Measurements from ENCODE around the gene C11orf52. TPM values are rescaled to one million over a fixed set of nuclear protein-coding genes. Genes with fewer than 3 reads are reported as not detected.

The C11orf52 gene, protein sequence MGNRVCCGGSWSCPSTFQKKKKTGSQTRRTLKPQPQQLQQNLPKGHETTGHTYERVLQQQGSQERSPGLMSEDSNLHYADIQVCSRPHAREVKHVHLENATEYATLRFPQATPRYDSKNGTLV
- total RNA-seq = 1 to 10 TPM; 2.2 to 5.5 (median 2.6) TPM
- 4.1 TPM for polyA plus RNA-seq
- long read RNA-seq, donor 1, partial matches to known transcripts = 0 of 2 reads
- long read RNA-seq, donor 1, other reads (novel, unspliced or antisense) = 1 of 2 reads
- long read RNA-seq, donor 2 = 0 reads
- long read RNA-seq, donor 3, partial matches to known transcripts = 0 of 1 reads
- long read RNA-seq, donor 3, other reads (novel, unspliced or antisense) = 1 of 1 reads
- long read RNA-seq, donor 4, partial matches to known transcripts = 0 of 3 reads
- long read RNA-seq, donor 4, other reads (novel, unspliced or antisense) = 1 of 3 reads

DNA sequence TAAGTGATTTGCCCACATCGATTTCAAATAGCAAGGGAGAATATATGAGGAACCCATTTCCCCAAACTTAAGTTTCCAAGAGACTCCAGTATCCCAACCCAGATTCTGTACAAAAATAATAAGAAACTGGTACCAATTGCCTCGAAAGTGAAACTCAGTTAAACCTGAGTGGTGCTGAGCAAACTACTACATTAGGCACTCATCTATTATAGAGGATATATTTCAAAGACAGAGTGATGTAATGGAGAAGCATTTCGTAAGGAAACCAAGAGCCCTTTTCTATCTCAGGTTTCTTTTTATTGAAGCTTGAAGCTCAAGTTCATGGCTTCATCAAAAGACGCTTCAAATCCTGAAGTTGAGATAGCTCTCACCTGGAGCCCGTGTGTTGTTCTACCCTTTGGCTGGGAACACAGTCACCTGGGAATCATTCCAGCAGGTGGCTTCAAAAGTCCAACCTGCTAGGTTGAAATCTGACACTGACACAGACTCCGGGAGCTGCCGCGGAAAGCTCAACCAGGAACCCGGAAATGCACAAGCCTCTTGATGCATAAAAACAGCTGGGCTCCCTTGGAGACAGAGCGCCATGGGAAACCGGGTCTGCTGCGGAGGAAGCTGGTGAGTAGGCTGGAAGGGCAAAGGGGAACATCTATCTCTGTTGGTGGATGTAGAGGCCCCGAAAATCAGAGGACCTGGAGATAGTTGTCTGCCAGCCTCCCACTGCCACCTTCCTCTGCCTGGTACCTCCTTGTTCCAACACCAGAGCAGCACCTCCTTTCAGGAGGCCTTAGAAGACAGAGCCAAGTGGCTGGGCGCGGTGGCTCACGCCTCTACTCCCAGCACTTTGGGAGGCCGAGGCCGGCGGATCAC is at the start of gene C11orf52:
Gene C11orf52, plus strand, starts transcription at position 524 of the 867 bp plus-strand sequence. Its CDS starts 60 bp downstream, at position 584.
- Histone ChIP-seq H3K9me3 (ENCODE audit: control insufficient read depth, low read length) (no peaks in the 10 kb centered on the region), H3K4me3 (ENCODE audit: low read length) (no peak within 1 kb of the TSS), H3K27me3 (ENCODE audit: control insufficient read depth, insufficient read depth) (no peaks in the 10 kb centered on the region), H3K27ac (ENCODE audit: low read length) (peak within 1 kb of the TSS; percentile 77), H3K4me1 (ENCODE audit: control insufficient read depth, insufficient read depth, low read length) (peaks cover 4% of the 10 kb centered on the region)
- ATAC-seq = peak in 1 of 2 donors; percentile 30
- intact Hi-C loops (cut with DNase I) = no loop called here
- peak in 1 of 3 donors; percentile 70 for DNase-seq
- WGBS = 52% methylated on average over 19 of the region's 19 CpGs

DNA sequence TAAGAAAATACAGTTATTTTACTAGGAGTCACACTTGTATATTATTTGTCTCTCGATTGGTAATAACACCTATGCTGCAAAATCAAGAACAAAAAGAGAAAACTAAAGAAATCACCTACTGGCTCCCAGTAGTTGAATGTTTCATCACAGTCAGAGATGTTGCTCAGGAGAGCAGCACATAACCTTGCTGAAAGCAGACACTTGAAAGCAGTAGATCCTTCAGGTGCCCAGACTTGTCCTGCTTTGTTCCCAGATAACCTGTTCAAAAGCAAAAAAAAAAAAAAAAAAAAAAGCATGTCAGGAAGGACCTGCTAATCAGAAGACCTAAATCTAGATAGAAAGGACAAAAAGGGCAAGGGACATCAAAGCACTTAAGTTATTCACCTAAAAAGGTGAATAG is 48.6 kb upstream of the C11orf52 start:
- peak overlapping the region; percentile 97 for H3K4me3 ChIP-seq (ENCODE audit: low read length)
- no peaks in the 10 kb centered on the region for H3K4me1 ChIP-seq (ENCODE audit: control insufficient read depth, insufficient read depth, low read length)
- no peaks in the 10 kb centered on the region for H3K9me3 ChIP-seq (ENCODE audit: control insufficient read depth, low read length)
- intact Hi-C loops (cut with DNase I) = loop anchor here in 2 of 4 donors (10.0 kb wide), 1 partner anchor 65 kb away; the partner anchor contains the start of gene DIXDC1 (in 2 of the 2)
- DNase-seq (no peak), ATAC-seq (no peak)
- H3K27me3 ChIP-seq (ENCODE audit: control insufficient read depth, insufficient read depth) = no peaks in the 10 kb centered on the region
- no peak overlapping the region for H3K27ac ChIP-seq (ENCODE audit: low read length)
- WGBS = 98% methylated on average over 1 of the region's 1 CpG

DNA sequence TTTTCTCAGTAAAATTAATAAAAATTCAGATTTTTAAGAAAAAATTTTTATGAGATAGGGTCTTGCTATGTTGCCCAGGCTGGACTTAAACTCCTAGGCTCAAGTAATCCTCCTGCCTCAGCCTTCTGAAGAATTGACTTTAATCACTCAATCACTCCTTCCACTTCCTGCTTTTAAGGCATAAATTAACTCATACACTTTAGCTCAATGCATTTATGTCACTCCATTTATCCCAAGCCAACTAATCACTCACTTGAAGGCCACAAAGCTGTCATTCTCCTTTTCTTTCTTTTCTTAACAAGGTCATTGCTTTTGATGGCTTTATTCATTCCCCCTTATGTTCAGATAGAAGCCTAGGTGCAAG is 48.2 kb upstream of the C11orf52 start:
- Histone ChIP-seq H3K27ac (ENCODE audit: low read length) (peak overlapping the region; percentile 94), H3K9me3 (ENCODE audit: control insufficient read depth, low read length) (no peaks in the 10 kb centered on the region), H3K4me1 (ENCODE audit: control insufficient read depth, insufficient read depth, low read length) (no peaks in the 10 kb centered on the region), H3K27me3 (ENCODE audit: control insufficient read depth, insufficient read depth) (no peaks in the 10 kb centered on the region), H3K4me3 (ENCODE audit: low read length) (peak overlapping the region; percentile 97)
- no peak for ATAC-seq
- DNase-seq = no peak
- intact Hi-C loops (cut with DNase I) = loop anchor here in 2 of 4 donors (10.0 kb wide), 1 partner anchor 64 kb away; the partner anchor contains the start of gene DIXDC1 (in 2 of the 2)

DNA sequence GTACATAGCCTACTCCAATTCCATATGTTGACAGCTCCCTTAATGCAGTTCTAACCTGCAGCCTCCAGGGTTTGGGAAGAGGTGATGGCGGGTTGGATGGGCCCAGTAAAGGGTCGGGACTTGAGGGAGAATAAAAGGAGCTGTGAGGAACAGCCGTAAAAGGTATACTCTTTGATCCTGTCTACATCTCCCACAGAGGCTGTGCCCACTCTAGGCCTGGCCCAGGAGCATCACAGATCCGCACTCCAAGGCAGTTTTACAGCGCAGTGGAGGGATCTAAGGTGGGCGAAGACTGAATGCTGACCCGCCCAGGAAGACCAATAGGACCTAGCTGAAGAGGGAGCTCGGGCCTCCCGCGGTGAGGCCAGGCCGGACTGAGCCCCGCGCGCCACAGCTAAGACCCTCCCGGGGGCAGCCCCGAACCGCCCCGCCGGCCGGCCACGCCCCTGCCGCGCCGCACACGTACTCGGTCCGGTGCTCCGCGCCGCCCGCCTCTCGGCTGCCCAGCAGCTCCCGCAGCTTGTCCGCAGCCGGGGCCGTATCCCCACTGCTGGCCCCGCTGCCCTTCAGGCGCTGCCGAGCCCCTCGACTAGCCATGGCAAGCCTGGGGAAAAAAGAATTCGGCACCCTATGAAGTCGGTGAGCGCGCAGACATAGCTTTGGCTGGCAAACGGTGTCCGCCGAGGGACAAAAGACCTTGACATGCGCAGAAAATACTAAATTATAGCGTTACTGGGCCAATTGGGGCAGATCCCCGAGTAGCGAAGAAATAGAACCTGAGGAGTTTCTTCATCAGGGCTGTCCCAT is 47.6 kb upstream of the C11orf52 start, which contains the start of gene ALG9:
Gene ALG9, minus strand, starts transcription at position 696 of the 807 bp plus-strand sequence. Its CDS starts 99 bp downstream, at position 597.
- Histone ChIP-seq H3K4me1 (ENCODE audit: control insufficient read depth, insufficient read depth, low read length) (no peaks in the 10 kb centered on the region), H3K9me3 (ENCODE audit: control insufficient read depth, low read length) (no peaks in the 10 kb centered on the region), H3K27ac (ENCODE audit: low read length) (peak within 1 kb of the TSS; percentile 94), H3K27me3 (ENCODE audit: control insufficient read depth, insufficient read depth) (no peaks in the 10 kb centered on the region), H3K4me3 (ENCODE audit: low read length) (peak within 1 kb of the TSS; percentile 97)
- WGBS = under 1% methylated on average over 51 of the region's 51 CpGs
- ATAC-seq (peak; percentile 96), DNase-seq (peak; percentile 87 to 94 (median 94))
- intact Hi-C loops (cut with DNase I) = loop anchor here in 2 of 4 donors (10.0 kb wide), 1 partner anchor 64 kb away; the partner anchor contains the start of gene DIXDC1 (in 2 of the 2)

DNA sequence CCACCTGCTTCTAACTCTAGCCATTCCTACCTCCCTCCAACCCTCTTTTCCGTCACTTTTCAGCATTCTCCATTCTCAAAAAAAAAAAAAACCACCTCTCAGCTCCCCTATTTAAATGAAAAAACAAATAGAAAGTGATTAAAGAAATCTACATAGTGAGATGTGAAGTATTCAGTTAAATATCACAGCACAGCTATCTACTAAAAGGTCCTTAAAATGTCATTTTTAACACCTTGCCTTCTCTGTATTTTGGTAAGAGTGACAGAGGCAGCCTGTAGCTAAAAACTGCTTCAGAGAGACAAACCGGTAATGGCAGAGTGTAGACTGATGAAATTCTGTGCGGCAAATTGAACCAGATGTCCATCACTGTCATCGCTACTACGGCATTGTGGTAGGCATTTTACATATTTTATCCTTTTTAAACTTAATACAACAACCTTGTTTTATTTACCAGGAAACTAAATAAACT is 47.0 kb upstream of the C11orf52 start:
- intact Hi-C loops (cut with DNase I) = loop anchor here in 2 of 4 donors (10.0 kb wide), 1 partner anchor 63 kb away; the partner anchor contains the start of gene DIXDC1 (in 2 of the 2)
- H3K4me3 ChIP-seq (ENCODE audit: low read length) = peak overlapping the region; percentile 97
- H3K27me3 ChIP-seq (ENCODE audit: control insufficient read depth, insufficient read depth) = no peaks in the 10 kb centered on the region
- WGBS = 48% methylated on average over 5 of the region's 5 CpGs
- DNase-seq (no peak), ATAC-seq (no peak)
- H3K4me1 ChIP-seq (ENCODE audit: control insufficient read depth, insufficient read depth, low read length) = no peaks in the 10 kb centered on the region
- peak overlapping the region; percentile 94 for H3K27ac ChIP-seq (ENCODE audit: low read length)
- H3K9me3 ChIP-seq (ENCODE audit: control insufficient read depth, low read length) = no peaks in the 10 kb centered on the region

DNA sequence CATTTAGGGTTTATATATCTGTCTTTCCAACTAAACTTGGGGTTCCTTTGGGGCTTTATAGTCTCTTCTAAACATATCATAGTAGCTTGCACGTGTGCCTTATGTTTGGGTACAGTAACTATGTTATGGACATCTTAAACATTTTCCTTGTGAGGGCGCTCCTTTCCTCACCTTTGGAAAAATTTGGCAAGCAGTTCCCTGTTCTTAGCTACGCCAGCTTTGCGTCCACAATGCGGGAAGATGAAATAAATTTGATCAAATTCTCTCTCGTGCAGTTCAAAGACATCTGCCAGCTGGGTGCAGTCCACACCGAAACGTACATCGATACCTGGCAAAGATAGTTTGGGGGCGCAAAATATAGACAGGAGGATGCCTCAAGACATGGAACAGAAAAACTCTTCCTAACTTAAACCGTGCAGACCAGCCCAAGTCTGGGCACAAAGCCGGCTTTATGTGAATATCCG is 40.3 kb upstream of the C11orf52 start:
- no peak for DNase-seq
- H3K9me3 ChIP-seq (ENCODE audit: control insufficient read depth, low read length) = no peaks in the 10 kb centered on the region
- intact Hi-C loops (cut with DNase I) = loop anchor here (5.0 to 10.0 kb wide), 4 partner anchors 34 to 104 kb away; partner anchors contain the start of genes DIXDC1 (in 2 of the 4), CRYAB (in 1 of the 4) and HSPB2 (in 1 of the 4)
- ATAC-seq = no peak
- H3K4me3 ChIP-seq (ENCODE audit: low read length) = peak overlapping the region; percentile 64
- under 1% methylated on average over 13 of the region's 13 CpGs for WGBS
- no peaks in the 10 kb centered on the region for H3K4me1 ChIP-seq (ENCODE audit: control insufficient read depth, insufficient read depth, low read length)
- no peaks in the 10 kb centered on the region for H3K27me3 ChIP-seq (ENCODE audit: control insufficient read depth, insufficient read depth)
- H3K27ac ChIP-seq (ENCODE audit: low read length) = peak overlapping the region; percentile 78

DNA sequence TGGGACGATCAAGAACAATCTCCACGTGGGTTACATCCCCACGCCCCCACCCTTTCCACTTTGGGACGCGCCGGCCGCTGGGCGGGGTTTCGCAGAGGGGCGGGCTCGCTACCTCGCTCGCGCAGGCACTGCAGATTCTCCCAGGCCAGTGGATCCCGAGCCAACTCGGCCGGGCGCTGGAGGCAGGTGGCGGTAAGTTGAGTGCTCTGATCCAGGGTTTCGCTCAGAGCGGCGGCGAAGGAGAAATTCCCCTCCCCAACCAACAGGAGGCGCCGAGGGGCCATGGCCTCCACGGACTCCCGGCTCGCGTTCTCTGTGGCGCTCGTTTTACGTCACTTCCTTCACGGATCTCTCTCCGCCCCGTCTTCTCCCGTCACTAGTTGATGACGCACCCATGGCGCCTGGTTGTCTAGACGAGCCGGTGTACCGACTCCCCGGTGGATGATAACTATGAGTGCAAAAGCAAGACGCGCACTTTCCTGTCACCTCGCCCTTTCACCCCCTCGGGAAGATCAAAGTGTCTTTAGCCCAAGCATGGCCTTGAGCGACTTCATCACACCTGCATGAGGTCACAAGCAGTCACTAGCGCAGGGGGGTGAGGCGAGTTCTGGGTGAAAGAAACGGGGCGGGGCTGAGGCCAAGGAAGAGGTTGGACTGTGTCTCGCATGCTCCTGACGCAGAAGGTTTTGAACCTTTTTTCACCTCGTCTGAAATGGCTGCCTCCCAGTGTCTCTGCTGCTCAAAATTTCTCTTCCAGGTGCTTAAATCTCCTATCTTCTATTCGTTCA is 39.7 kb upstream of the C11orf52 start, which contains the start of the genes CFAP68 and FDXACB1:
Gene CFAP68, plus strand, starts transcription at position 693 of the 788 bp plus-strand sequence. Its CDS starts 20 bp downstream, at position 713.
Gene FDXACB1, minus strand, starts transcription at position 317 of the 788 bp plus-strand sequence. Its CDS starts 33 bp downstream, at position 284.
- DNase-seq = peak; percentile 96 to 98 (median 97)
- under 1% methylated on average over 55 of the region's 55 CpGs for WGBS
- H3K27me3 ChIP-seq (ENCODE audit: control insufficient read depth, insufficient read depth) = no peaks in the 10 kb centered on the region
- H3K4me1 ChIP-seq (ENCODE audit: control insufficient read depth, insufficient read depth, low read length) = no peaks in the 10 kb centered on the region
- H3K4me3 ChIP-seq (ENCODE audit: low read length) = peak within 1 kb of the TSS; percentile 64
- peak; percentile 97 to 98 for ATAC-seq
- no peaks in the 10 kb centered on the region for H3K9me3 ChIP-seq (ENCODE audit: control insufficient read depth, low read length)
- intact Hi-C loops (cut with DNase I) = loop anchor here (5.0 to 10.0 kb wide), 4 partner anchors 33 to 103 kb away; partner anchors contain the start of genes DIXDC1 (in 2 of the 4), CRYAB (in 1 of the 4) and HSPB2 (in 1 of the 4)
- peak within 1 kb of the TSS; percentile 78 for H3K27ac ChIP-seq (ENCODE audit: low read length)

DNA sequence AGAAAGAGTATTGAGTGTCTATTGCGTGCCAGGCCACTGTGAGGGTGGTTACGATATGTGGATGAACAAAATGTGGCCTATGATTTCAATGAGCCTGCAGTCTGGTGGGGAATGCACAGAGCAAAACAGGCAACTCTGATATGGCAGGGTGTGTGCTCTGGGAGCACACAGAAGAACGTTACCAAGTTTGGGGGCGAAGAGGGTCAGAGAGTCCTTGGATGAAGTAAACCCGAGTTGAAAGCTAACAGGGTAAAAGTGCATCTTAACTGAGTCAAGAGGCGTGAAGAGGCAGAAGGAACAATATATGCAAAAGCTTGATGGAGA is 39.1 kb upstream of the C11orf52 start:
- intact Hi-C loops (cut with DNase I) = loop anchor here (5.0 to 10.0 kb wide), 4 partner anchors 33 to 103 kb away; partner anchors contain the start of genes DIXDC1 (in 2 of the 4), CRYAB (in 1 of the 4) and HSPB2 (in 1 of the 4)
- Histone ChIP-seq H3K9me3 (ENCODE audit: control insufficient read depth, low read length) (no peaks in the 10 kb centered on the region), H3K27ac (ENCODE audit: low read length) (peak overlapping the region; percentile 78), H3K4me1 (ENCODE audit: control insufficient read depth, insufficient read depth, low read length) (no peaks in the 10 kb centered on the region), H3K27me3 (ENCODE audit: control insufficient read depth, insufficient read depth) (no peaks in the 10 kb centered on the region), H3K4me3 (ENCODE audit: low read length) (peak overlapping the region; percentile 64)
- ATAC-seq = peak in 1 of 2 donors; percentile 10
- WGBS = 42% methylated on average over 6 of the region's 6 CpGs
- DNase-seq = no peak

DNA sequence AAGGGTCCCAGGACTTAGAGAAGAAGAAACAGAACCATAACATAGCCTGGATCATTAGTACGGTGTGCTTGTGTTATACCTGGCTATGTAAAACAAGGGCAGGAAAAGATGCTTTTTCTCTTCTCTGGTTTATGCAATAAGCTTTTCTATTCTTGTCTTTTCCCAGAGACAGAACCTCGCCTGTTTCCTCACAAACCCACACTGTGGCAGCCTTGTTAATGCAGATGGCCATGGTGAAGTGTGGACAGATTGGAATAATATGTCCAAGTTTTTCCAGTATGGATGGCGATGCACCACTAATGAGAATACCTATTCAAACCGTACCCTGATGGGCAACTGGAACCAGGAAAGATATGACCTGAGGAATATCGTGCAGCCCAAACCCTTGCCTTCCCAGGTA is 36.5 kb upstream of the C11orf52 start:
- 78% methylated on average over 5 of the region's 5 CpGs for WGBS
- no peaks in the 10 kb centered on the region for H3K4me1 ChIP-seq (ENCODE audit: control insufficient read depth, insufficient read depth, low read length)
- H3K4me3 ChIP-seq (ENCODE audit: low read length) = no peak overlapping the region
- intact Hi-C loops (cut with DNase I) = loop anchor here in 1 of 4 donors (5.0 kb wide), 1 partner anchor 40 kb away; no protein-coding TSS in a partner anchor
- no peak overlapping the region for H3K27ac ChIP-seq (ENCODE audit: low read length)
- no peaks in the 10 kb centered on the region for H3K27me3 ChIP-seq (ENCODE audit: control insufficient read depth, insufficient read depth)
- no peak for DNase-seq
- ATAC-seq = no peak
- no peaks in the 10 kb centered on the region for H3K9me3 ChIP-seq (ENCODE audit: control insufficient read depth, low read length)

All from right cardiac atrium (tissue), 5 donors.